SK-N-SH (cell line): ENCODE measurements around the gene CCDC13.

Experiments
- CTCF ChIP-seq: fragments of 200-600 bp; sonication (generic); IDR thresholded peaks from 2 replicates; pipeline ENCODE4 v1.6.1; 2017; ENCODE audit warnings: antibody characterized with exemption, mild to moderate bottlenecking, moderate library complexity
- JUND ChIP-seq: IDR thresholded peaks from 2 replicates; pipeline ENCODE4 v1.4.0; 2012
- SMC3 ChIP-seq: IDR thresholded peaks from 2 replicates; pipeline ENCODE4 v1.6.1; 2012; ENCODE audit warnings: low read depth, low read length, improper control_type of control experiment

GRCh38 chr3:42730706-42731420, 42.2 kb downstream of the CCDC13 start:
- TF ChIP-seq CTCF, result no peak
- no peak for TF ChIP-seq JUND
- no peak for TF ChIP-seq SMC3
